GM21390 (cell line): ENCODE results near the gene STAT5B.

Source experiments
- ATAC-seq: cut with Tn5 transposase; IDR thresholded peaks from one replicate; pipeline ENCODE4 v1.9.1; 2021; ENCODE audit not compliant: unreplicated experiment

STAT5B gene

GRCh38 chr17:42182927-42183734 is 93.1 kb downstream of the STAT5B start:
- ATAC-seq, result no peak

DNA sequence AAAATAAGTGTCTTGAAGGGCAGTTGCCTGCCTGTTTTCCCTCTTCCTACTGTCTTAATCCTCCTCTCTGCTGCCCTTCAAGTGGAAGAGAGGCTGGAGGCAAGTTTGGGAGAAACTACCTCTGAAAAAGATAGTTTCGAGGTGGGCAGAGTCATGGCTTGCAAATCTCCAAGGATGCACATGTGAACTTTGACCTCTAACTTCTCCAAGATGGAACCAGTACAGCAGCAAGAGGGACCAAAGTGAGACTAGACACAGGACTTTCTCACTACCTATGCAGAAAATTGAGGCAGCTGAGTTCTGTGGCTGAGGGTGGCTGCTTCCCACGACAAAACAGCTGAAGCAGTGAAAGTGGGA is 94.4 kb downstream of the STAT5B start:
- no peak for ATAC-seq

GRCh38 chr17:42180922-42181850 is 95.0 kb downstream of the STAT5B start, which contains the start of gene KCNH4:
Gene KCNH4 (minus strand): TSS chr17:42181142. CDS start chr17:42180945, 197 bp downstream.
- ATAC-seq, result no peak

- no peak for ATAC-seq
Observed at GRCh38 chr17:42180411-42180921, 95.7 kb downstream of the STAT5B start.

DNA sequence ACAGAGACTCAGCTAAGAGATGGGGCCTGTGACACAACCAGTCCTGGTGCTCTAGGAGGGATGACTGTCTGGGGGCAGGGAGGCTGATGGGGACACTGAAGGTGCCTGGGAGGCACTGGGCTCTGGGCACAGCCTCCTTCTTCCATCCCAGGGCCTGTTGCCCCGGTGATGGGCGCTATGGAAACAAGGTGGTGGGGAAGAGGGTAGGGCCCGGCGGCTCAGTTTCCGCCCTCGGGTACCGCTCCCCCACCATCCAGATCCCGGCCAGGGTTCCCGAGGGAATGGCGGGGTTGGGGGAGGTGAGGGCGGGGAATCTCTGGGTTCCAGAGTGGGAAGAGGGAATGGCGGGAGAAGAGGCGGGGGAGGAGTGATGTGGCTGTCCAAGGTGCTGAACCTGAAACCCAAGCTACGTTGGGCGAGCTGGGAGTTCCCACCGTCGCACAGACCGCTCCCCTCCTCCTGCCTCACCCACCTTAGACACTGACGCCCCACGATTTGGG is 96.2 kb downstream of the STAT5B start:
- ATAC-seq, result no peak

- no peak for ATAC-seq
Observed at GRCh38 chr17:42179335-42179734, 96.9 kb downstream of the STAT5B start.

DNA sequence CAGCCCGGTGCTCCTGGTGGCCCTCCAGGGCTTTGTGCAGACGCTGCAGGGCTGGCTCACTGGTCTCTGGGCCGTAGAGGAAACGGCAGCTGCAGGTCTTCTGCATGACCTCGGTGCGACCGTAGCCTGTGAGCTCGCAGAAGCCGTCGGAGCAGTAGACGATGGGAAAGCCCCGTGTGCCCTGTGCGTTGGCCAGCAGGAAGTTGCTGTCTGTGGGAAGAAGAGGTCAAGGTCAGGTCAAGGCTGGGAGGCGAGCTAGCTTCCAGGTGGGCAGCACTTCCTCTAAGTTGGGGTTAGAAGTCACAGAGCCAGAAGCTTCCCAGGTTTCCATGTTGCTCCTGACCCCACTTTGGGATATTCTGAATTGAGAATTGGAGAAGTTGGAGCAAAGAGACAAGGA is 97.4 kb downstream of the STAT5B start:
- ATAC-seq, result no peak

GRCh38 chr17:42177684-42178083 is 98.5 kb downstream of the STAT5B start:
- ATAC-seq, result no peak

- ATAC-seq, result no peak
Observed at GRCh38 chr17:42174126-42174783, 101.9 kb downstream of the STAT5B start.

GRCh38 chr17:42171831-42172230 is 104.4 kb downstream of the STAT5B start:
- ATAC-seq, result no peak

- ATAC-seq, result no peak
Observed at GRCh38 chr17:42169351-42169750, 106.8 kb downstream of the STAT5B start.

DNA sequence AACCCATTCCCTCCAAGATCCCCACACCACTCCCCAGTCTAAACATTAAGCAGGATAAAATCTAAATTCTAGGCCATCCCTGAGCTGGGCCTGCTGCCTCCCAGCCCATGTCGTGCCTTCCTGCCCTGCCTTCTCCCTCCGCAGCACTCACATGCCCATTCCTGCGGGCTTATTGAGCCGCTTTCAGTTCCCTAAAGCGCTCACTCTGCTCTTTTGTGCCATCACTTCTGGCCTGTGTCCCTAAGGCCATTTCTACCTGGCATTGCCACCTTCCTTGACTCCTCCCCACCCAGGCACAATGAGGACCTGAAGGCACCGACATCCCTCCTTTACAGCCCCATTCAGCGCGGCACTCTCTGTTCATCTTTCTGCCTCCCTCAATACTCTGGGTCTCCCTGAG is 108.4 kb downstream of the STAT5B start:
- ATAC-seq, result no peak

- ATAC-seq, result no peak
Observed at GRCh38 chr17:42166196-42166763, 109.9 kb downstream of the STAT5B start.

GRCh38 chr17:42165751-42166150 is 110.4 kb downstream of the STAT5B start:
- no peak for ATAC-seq

GRCh38 chr17:42163696-42164407 is 112.3 kb downstream of the STAT5B start:
- ATAC-seq, result no peak

GRCh38 chr17:42163113-42163512 is 113.1 kb downstream of the STAT5B start:
- ATAC-seq, result no peak

DNA sequence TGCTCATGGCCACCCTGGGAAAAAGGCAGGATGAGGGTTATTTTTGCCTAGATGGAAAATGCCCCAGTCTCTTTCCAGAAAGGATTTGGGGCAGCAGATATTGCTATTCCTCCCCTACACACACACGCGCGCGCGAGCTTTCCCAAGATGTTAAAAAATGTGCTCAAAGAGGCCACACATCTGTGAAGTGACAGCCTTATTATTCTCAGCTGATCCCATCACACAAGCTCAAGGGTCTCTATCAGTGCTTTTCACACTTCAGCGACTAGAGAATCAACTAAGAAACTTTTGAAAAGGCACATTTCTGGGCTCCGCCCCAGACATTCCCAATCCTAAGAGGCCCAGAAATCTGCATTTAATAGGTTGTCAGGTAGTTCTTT is 115.7 kb downstream of the STAT5B start:
- no peak for ATAC-seq

GRCh38 chr17:42159796-42160530 is 116.2 kb downstream of the STAT5B start:
- ATAC-seq, result no peak

DNA sequence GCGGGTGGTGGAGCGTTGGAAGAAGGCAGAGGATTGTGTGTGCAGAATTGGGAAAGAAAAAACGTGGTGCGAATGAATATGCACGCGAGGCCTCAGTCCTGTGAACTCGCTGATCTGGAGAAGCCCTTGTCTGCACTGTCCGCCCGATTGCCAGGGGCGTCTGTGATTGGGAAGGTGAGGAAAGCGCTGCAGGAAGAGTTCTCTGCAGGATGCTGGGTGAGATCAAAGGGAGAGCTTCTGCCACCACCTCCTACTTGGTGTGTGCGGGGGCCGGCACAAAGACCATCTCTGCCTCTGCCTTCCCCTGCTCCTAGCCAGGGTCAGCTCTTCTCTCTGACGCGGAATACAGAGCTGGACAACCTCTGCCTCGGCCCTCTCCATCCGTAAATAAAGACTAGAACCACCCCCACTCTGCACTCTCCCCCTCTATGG is 120.6 kb downstream of the STAT5B start:
- no peak for ATAC-seq
